ENCODE data around the gene SYS1. TPM values are rescaled to one million over a fixed set of nuclear protein-coding genes. Genes with fewer than 3 reads are reported as not detected.

SYS1 gene
- total RNA-seq, 3 donors from 2014 or later: 30.8 to 56.3 (median 47.3) TPM

DNA sequence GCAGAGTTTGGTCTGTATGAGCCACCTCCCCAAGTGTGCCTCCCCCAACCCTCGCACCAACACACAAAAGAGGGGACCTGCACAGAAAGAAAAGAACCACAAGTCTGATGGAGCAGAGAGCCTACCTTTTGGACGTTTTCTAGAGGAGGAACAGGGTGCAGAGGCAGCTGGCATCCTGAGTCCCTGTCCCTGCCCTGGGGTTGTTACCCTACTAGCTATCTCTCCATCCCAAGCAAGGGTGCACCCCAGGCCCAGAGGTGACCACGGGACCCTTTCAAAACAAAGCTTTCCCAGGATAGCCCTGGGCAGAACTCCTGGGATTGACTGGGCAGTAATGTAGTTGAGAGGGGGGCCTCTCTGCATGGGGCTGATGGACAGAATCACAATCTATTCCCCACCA is 45.1 kb upstream of the SYS1 start:
- Histone ChIP-seq H3K4me1 (no peaks in the 10 kb centered on the region), H3K36me3 (no peaks in the 10 kb centered on the region), H3K4me3 (no peak overlapping the region), H3K27me3 (peaks cover 3 to 26% of the 10 kb centered on the region in 2 donors), H3K27ac (no peak overlapping the region), H3K9me3 (no peaks in the 10 kb centered on the region)
- intact Hi-C loops (cut with DNase I; ENCODE audit: low total_unique reads): loop anchor here (10.0 kb wide), 1 partner anchor 457 kb away; no protein-coding TSS in a partner anchor
- TF ChIP-seq POLR2AphosphoS5 (IDR thresholded peaks at IDR 0.05): no peak
- no peak for TF ChIP-seq POLR2A (IDR thresholded peaks at IDR 0.05)
- TF ChIP-seq, protein P1, sequence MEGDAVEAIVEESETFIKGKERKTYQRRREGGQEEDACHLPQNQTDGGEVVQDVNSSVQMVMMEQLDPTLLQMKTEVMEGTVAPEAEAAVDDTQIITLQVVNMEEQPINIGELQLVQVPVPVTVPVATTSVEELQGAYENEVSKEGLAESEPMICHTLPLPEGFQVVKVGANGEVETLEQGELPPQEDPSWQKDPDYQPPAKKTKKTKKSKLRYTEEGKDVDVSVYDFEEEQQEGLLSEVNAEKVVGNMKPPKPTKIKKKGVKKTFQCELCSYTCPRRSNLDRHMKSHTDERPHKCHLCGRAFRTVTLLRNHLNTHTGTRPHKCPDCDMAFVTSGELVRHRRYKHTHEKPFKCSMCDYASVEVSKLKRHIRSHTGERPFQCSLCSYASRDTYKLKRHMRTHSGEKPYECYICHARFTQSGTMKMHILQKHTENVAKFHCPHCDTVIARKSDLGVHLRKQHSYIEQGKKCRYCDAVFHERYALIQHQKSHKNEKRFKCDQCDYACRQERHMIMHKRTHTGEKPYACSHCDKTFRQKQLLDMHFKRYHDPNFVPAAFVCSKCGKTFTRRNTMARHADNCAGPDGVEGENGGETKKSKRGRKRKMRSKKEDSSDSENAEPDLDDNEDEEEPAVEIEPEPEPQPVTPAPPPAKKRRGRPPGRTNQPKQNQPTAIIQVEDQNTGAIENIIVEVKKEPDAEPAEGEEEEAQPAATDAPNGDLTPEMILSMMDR (IDR thresholded peaks at IDR 0.05): no peak
- no peak for DNase-seq (ENCODE audit: low spot score in 2 of 2)

DNA sequence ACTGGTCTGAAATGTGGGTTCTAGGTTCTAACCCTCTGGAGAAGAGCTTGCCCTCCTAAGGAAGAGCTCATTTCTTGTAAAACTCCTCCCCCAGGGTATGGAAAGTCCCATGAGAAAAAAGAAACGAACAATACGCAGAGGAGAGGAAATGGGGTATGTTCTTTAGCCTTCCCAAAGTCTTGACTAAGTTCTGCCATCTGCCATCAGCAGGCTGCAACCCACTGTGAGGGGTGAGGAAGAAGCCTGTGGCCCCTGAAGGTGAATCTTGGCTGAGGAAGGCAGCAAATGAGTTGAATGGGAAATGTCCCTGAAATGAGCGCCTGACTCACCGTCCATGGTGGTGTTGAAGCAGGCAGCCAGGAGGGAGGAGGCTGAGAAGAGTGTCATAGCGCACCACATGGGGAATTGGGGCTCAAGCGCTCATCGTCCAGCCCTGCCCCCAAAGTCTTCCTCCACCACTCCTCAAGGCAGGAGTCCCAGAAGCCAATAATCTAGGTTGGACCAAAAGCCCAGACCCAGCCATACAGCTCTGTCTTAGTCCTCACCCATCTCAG is 44.5 kb upstream of the SYS1 start:
- DNase-seq (ENCODE audit: low spot score in 2 of 2): no peak
- TF ChIP-seq POLR2AphosphoS5 (IDR thresholded peaks at IDR 0.05) (no peak), POLR2A (IDR thresholded peaks at IDR 0.05) (no peak)
- TF ChIP-seq, protein P1 (IDR thresholded peaks at IDR 0.05): no peak

DNA sequence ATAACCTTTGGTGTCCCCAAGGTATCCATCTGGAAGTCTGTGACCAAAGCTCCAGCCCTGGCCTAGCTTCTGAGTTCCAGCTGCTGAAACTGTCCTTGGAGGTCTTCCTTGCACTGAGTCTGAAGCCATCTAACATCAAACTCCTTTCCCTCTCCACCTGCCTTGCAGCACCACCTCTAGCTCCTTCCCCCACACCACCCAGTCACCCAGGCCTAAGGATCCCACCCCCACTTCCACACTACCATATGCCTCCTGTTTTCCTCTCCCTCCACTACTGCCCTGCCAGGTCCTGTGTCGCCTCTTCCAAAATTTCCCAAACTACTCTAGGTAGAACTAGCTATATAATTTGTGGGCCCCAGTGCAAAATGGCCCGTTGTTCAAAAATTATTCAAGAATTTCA is 44.0 kb upstream of the SYS1 start:
- Histone ChIP-seq H3K4me3 (no peak overlapping the region), H3K9me3 (no peaks in the 10 kb centered on the region), H3K27me3 (peaks cover 3 to 23% of the 10 kb centered on the region in 2 donors), H3K4me1 (no peaks in the 10 kb centered on the region), H3K27ac (no peak overlapping the region), H3K36me3 (no peaks in the 10 kb centered on the region)
- no peak for TF ChIP-seq POLR2AphosphoS5 (IDR thresholded peaks at IDR 0.05)
- no peak for TF ChIP-seq POLR2A (IDR thresholded peaks at IDR 0.05)
- TF ChIP-seq, protein P1 (IDR thresholded peaks at IDR 0.05): no peak
- no peak for DNase-seq (ENCODE audit: low spot score in 2 of 2)
- intact Hi-C loops (cut with DNase I; ENCODE audit: low total_unique reads): loop anchor here (10.0 kb wide), 1 partner anchor 456 kb away; no protein-coding TSS in a partner anchor

More for the DNA sequence above, 44.5 kb upstream of the SYS1 start:
- Histone ChIP-seq H3K27me3 (peaks cover 3 to 26% of the 10 kb centered on the region in 2 donors), H3K27ac (no peak overlapping the region), H3K4me1 (no peaks in the 10 kb centered on the region), H3K9me3 (no peaks in the 10 kb centered on the region), H3K4me3 (no peak overlapping the region), H3K36me3 (no peaks in the 10 kb centered on the region)
- intact Hi-C loops (cut with DNase I; ENCODE audit: low total_unique reads): loop anchor here (10.0 kb wide), 1 partner anchor 456 kb away; no protein-coding TSS in a partner anchor

DNA sequence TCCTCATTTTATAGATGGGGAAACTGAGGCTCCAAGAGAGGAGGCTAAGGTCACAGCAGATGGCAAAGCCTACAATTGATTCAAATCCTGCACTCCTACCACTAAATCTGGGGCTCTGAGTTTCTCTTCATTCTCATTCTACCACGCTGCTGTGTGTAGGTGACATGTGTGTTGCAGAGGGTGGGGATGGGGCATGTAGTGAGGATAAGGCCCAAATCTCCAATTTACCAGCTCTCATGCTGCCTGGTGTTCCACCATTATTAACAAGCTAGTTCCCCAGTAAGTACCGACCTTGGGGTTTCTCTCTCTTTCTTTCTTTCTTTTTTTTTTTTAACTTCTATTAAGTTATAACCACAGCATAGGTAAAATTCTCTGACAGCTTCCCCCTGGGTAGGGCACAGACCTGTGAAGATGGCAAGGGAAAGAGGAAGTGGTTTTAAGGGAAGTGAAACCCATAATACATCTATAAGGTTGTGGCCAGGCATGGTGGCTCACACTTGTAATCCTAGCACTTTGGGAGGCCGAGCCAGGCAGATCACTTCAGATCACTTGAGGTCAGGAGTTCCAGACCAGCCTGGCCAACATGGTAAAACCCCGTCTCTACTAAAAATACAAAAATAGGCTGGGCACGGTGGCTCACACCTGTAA is 41.9 kb upstream of the SYS1 start:
- no peaks in the 10 kb centered on the region for H3K36me3 ChIP-seq
- DNase-seq (ENCODE audit: low spot score in 2 of 2): no peak
- H3K27me3 ChIP-seq: peaks cover 3 to 10% of the 10 kb centered on the region in 2 donors
- H3K4me1 ChIP-seq: no peaks in the 10 kb centered on the region
- H3K9me3 ChIP-seq: no peaks in the 10 kb centered on the region
- H3K4me3 ChIP-seq: no peak overlapping the region
- intact Hi-C loops (cut with DNase I; ENCODE audit: low total_unique reads): loop anchor here (5.0 kb wide), 1 partner anchor 126 kb away; no protein-coding TSS in a partner anchor
- no peak overlapping the region for H3K27ac ChIP-seq
- no peak for TF ChIP-seq POLR2A (IDR thresholded peaks at IDR 0.05)
- no peak for TF ChIP-seq POLR2AphosphoS5 (IDR thresholded peaks at IDR 0.05)
- TF ChIP-seq, protein P1 (IDR thresholded peaks at IDR 0.05): no peak

DNA sequence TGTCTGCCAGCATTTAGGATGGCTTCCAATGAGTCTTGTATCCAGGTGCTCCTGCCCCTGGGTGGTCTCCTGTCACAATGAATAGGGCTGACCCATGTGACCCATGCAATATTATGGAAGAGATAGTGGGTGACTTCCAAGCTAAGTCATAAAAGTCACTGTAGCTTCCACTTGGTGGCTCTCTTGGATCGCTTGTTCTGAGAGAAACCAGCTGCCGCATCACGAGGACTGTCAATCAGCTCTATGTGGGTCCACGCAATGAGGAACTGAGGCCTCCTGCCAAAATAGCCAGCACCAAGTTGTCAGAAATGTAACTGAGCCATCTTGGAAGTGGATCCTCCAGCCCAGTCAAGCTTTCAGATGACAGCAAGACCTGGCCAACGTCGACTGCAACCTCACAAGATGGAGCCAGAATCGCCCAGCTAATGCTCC is 40.0 kb upstream of the SYS1 start:
- H3K27me3 ChIP-seq: no peaks in the 10 kb centered on the region
- no peak overlapping the region for H3K27ac ChIP-seq
- H3K9me3 ChIP-seq: no peaks in the 10 kb centered on the region
- no peaks in the 10 kb centered on the region for H3K4me1 ChIP-seq
- peak in 1 of 2 donors; percentile 72 for DNase-seq (ENCODE audit: low spot score in 2 of 2)
- TF ChIP-seq POLR2AphosphoS5 (IDR thresholded peaks at IDR 0.05) (peak in 1 of 3 donors; percentile 23), POLR2A (IDR thresholded peaks at IDR 0.05) (no peak)
- TF ChIP-seq, protein P1 (IDR thresholded peaks at IDR 0.05): peak in 2 of 3 donors; percentile 23 to 41
- intact Hi-C loops (cut with DNase I; ENCODE audit: low total_unique reads): loop anchor here (5.0 kb wide), 1 partner anchor 124 kb away; no protein-coding TSS in a partner anchor
- H3K36me3 ChIP-seq: no peaks in the 10 kb centered on the region
- no peak overlapping the region for H3K4me3 ChIP-seq

Data from breast epithelium (tissue), 4 donors.